ENCODE results near the gene DEPDC7. TPM values are rescaled to one million over a fixed set of nuclear protein-coding genes. Genes with fewer than 3 reads are reported as not detected.

Gene DEPDC7
- total RNA-seq, 4 donors from 2014 or later = 0.27 to 4.2 (median 1.9) TPM

- no peak for ATAC-seq
- Histone ChIP-seq H3K36me3 (no peaks in the 10 kb centered on the region), H3K27me3 (no peaks in the 10 kb centered on the region), H3K9me3 (no peaks in the 10 kb centered on the region), H3K4me1 (peaks cover 0 to 11% (median 0%) of the 10 kb centered on the region in 3 donors), H3K27ac (no peak overlapping the region), H3K4me3 (no peak overlapping the region)
- no peak for TF ChIP-seq POLR2A (IDR thresholded peaks at IDR 0.05)
- TF ChIP-seq POLR2AphosphoS5 (IDR thresholded peaks at IDR 0.05) = no peak
- TF ChIP-seq CTCF (IDR thresholded peaks at IDR 0.05) = no peak
- TF ChIP-seq EP300 (IDR thresholded peaks at IDR 0.05) = no peak
- 90 to 100% methylated on average over 1 of the region's 1 CpG for WGBS, 2 donors (ENCODE audit: low coverage in 1 of 2)
Observed at GRCh38 chr11:33021501-33021900, 5.8 kb downstream of the DEPDC7 start.

- ATAC-seq = no peak
- H3K36me3 ChIP-seq = no peaks in the 10 kb centered on the region
- WGBS, 2 donors (ENCODE audit: low coverage in 1 of 2) = 21 to 88% methylated on average over 1 of the region's 1 CpG
- H3K27ac ChIP-seq = no peak overlapping the region
- H3K9me3 ChIP-seq = no peaks in the 10 kb centered on the region
- no peak for TF ChIP-seq EP300 (IDR thresholded peaks at IDR 0.05)
- no peak for TF ChIP-seq CTCF (IDR thresholded peaks at IDR 0.05)
- H3K4me1 ChIP-seq = peaks cover 0 to 7% (median 0%) of the 10 kb centered on the region in 3 donors
- H3K4me3 ChIP-seq = no peak overlapping the region
- H3K27me3 ChIP-seq = no peaks in the 10 kb centered on the region
Observed at GRCh38 chr11:33021937-33022336, 6.3 kb downstream of the DEPDC7 start.

GRCh38 chr11:33025339-33025722, 9.7 kb downstream of the DEPDC7 start:
- no peaks in the 10 kb centered on the region for H3K36me3 ChIP-seq
- H3K27me3 ChIP-seq = no peaks in the 10 kb centered on the region
- H3K4me1 ChIP-seq = peaks cover 0 to 7% (median 0%) of the 10 kb centered on the region in 3 donors
- no peak overlapping the region for H3K4me3 ChIP-seq
- WGBS, 2 donors (ENCODE audit: low coverage in 1 of 2) = 73 to 90% methylated on average over 3 of the region's 3 CpGs
- TF ChIP-seq EP300 (IDR thresholded peaks at IDR 0.05) = no peak
- TF ChIP-seq POLR2AphosphoS5 (IDR thresholded peaks at IDR 0.05) = no peak
- TF ChIP-seq CTCF (IDR thresholded peaks at IDR 0.05) = no peak
- no peak for TF ChIP-seq POLR2A (IDR thresholded peaks at IDR 0.05)
- H3K27ac ChIP-seq = no peak overlapping the region
- ATAC-seq = no peak
- H3K9me3 ChIP-seq = no peaks in the 10 kb centered on the region

- Histone ChIP-seq H3K27me3 (no peaks in the 10 kb centered on the region), H3K27ac (no peak overlapping the region), H3K9me3 (no peaks in the 10 kb centered on the region), H3K36me3 (no peaks in the 10 kb centered on the region), H3K4me3 (no peak overlapping the region), H3K4me1 (peaks cover 0 to 4% (median 0%) of the 10 kb centered on the region in 3 donors)
- no peak for ATAC-seq
- TF ChIP-seq EP300 (IDR thresholded peaks at IDR 0.05) (no peak), POLR2A (IDR thresholded peaks at IDR 0.05) (no peak), POLR2AphosphoS5 (IDR thresholded peaks at IDR 0.05) (no peak), CTCF (IDR thresholded peaks at IDR 0.05) (no peak)
- 75 to 88% methylated on average over 2 of the region's 2 CpGs for WGBS, 2 donors (ENCODE audit: low coverage in 1 of 2)
Observed at GRCh38 chr11:33027233-33027632, 11.6 kb downstream of the DEPDC7 start.

GRCh38 chr11:33027846-33028536, 12.3 kb downstream of the DEPDC7 start:
- TF ChIP-seq POLR2A (IDR thresholded peaks at IDR 0.05) = no peak
- TF ChIP-seq CTCF (IDR thresholded peaks at IDR 0.05) = no peak
- no peak for TF ChIP-seq POLR2AphosphoS5 (IDR thresholded peaks at IDR 0.05)
- no peak for TF ChIP-seq EP300 (IDR thresholded peaks at IDR 0.05)
- WGBS, 2 donors (ENCODE audit: low coverage in 1 of 2) = 60 to 64% methylated on average over 4 of the region's 4 CpGs
- Histone ChIP-seq H3K27ac (no peak overlapping the region), H3K4me3 (no peak overlapping the region), H3K9me3 (no peaks in the 10 kb centered on the region), H3K27me3 (no peaks in the 10 kb centered on the region), H3K36me3 (no peaks in the 10 kb centered on the region), H3K4me1 (no peaks in the 10 kb centered on the region)
- ATAC-seq = no peak

Data from gastroesophageal sphincter (tissue), 4 donors.